ENCODE measurements around the gene FAM124A.

- TF ChIP-seq CTCF (IDR thresholded peaks at IDR 0.05; ENCODE audit: borderline replicate concordance, extremely low read depth, low read length, poor library complexity, severe bottlenecking) (no peak), EZH2 (IDR thresholded peaks at IDR 0.05; ENCODE audit: borderline replicate concordance, low read depth, low read length, severe bottlenecking) (no peak)
These were observed 725 bp downstream of the FAM124A start for GRCh38 chr13:51222686-51223559.
